CD4-positive, alpha-beta T cell treated with Interleukin-21 for 1 hour (primary cell): ENCODE results near the gene CMTM1.
"Not testable (repeated sequence)": the region's sequence is repeated elsewhere in the genome, so short reads cannot be mapped to it uniquely, and the experiment has no call there.

Experiments used
- DNase-seq: peaks from one replicate; pipeline ENCODE4 v3.0.0-alpha.2; 2020

Gene CMTM1

DNA sequence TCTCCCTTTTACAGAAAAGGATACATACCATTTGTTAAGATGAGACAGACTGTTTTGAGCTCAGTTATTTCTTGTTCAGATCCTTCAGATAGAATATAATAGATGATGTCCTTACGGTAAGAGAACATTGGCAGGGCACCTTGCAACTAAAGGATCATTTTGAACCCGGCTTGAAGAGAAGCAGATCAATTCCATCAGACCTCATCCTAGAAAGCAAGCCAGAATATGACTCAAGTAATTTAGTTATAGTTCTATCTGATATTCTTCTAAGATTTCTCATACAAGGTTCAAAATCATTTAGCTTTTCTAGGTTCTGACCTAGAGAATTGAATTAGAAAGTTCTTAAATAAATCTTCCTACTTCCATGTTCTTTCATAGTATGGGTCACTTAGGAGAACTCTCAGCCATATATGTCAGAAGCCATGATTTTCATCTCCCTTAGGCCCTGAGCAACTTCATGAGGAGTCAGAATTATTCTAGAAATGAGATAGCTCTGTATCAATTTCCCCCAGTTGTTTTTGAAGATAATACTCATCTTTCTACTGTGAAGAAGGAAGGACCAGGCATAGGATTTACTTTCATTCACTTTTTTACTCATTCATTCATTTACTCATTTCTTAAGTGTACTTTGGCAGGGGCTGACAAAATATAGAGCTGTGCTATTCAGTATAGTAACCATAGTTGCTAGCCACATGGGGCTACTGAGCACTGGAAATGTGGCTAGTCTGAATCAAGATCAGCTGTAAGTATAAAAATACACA is 2.5 kb upstream of the CMTM1 start:
- no peak for DNase-seq

DNA sequence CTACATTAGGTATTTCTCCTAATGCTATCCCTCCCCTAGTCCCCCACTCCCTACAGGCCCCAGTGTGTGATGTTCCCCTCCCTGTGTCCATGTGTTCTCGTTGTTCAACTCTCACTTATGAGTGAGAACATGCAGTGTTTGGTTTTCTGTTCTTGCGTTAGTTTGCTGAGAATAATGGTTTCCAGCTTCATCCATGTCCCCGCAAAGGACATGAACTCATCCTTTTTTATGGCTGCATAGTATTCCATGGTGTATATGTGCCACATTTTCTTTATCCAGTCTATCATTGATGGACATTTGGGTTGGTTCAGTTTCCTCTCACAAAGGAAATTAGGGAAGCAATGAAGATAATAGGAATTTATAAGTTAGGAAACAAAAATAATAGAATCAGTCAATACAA is 1.0 kb downstream of the CMTM1 start:
- DNase-seq: not testable (repeated sequence)

DNA sequence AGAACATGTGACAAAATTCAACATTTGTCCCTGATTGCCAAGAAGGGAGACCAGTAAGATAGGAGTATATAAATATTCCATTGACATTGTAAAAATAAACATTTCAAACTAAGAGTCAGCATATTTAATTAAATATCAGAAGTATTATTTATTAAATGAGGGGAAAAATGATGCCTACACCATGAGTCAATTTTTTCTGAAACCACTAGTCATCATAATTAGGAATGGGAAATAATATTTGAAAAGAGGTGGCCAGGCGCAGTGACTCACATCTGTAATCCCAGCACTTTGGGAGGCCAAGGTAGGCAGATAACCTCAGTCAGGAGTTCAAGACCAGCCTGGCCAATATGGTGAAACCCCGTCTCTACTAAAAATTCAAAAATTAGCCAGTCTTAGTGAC is 2.1 kb downstream of the CMTM1 start:
- DNase-seq: no peak

DNA sequence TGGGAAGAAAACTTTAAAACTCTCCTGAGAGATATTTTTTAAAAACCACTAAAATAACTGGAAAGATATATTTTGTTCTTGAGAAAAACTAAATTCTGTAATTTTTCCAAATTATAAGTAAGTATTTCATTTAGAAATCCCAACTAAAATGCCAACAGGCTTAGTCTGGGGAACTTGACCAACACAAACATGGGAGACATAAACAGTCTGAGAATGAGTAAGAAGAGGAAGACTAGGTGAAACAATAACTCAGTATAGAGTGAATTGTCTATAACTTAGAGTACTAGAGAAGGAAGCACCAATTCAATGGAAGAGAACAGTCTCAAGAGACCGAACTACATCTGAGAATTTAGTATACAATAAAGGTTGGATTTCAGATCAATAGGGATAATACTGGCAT is 2.9 kb downstream of the CMTM1 start:
- DNase-seq: no peak

DNA sequence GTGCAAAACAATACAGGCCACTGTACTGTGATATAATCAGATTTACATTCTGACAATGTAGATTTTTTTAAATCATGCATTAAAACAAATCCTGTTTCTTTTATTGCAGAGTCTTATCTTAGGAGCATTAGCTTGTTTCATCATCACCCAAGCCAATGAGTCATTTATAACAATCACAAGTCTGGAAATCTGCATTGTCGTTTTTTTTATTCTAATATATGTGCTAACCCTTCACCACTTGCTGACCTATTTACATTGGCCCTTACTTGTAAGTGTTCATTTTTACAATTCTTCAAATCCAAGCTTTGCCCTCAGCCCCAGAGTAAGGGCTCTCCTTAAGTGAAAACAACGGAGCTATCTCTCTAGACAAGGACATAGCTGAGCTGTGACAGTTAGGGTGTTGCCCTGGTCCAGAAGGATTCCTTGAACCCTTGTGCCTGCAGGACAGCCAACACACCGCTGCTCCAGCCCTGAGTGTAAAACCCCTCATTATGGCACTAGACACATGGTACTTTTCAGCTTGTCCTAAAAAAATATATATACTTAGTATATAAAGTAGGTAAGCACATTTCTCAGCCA is 3.7 kb downstream of the CMTM1 start:
- no peak for DNase-seq

DNA sequence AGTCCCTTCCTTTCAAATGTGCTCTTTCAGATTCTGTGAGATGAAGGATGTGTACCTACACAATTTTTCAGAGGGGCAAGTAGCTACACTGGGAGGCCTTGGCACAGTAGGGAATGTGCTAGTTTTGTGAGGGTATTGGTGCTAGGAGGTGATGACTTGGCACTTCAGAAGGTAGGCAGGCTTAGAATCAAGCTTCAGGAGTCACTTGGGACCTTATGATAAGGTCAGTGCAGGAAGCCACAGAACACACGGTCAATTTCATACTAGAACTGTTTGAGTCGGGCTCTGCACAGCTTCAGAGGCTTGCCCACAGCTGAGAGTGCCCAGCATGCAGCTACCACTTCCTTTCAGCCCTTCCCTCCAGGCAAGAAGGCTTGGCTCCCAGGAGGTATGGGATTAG is 6.1 kb downstream of the CMTM1 start:
- DNase-seq: no peak

DNA sequence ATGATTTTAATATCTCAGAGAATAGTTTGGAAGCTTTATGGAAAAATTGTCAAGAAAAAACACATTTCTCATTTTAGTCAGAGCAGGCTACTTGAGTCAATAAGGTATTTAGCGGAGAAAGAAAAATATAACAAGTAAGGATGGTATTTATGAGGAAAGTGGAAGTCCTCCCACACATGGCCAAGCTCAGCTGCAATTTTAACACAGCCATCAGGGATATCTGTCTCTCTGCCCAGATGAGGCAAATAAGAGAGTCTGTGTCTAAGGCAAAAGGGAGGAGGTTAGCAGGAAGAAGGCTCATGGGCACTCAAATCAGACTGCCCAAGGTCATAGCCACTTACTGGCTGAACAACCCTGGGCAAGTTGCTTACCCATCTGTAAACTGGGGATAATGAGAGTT is 7.8 kb downstream of the CMTM1 start:
- no peak for DNase-seq

DNA sequence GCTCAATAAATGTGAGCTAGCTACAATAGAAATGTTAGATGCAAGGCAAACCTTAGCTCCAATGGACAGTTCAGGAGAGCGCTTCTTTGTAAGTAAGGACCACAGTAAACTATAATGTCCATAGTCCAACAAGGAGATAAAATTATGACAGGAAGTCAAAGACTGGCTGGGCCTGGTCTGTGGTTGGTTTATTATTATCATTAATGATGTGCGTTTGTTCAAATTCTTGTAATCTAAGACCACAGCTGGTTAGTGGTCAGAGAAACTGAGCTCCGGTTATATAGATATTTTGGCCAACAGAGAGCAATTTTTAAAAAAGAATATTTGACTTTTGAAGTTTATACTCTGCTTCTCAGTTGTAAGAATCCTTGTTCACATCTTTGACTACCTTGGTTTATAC is 8.3 kb downstream of the CMTM1 start:
- no peak for DNase-seq

DNA sequence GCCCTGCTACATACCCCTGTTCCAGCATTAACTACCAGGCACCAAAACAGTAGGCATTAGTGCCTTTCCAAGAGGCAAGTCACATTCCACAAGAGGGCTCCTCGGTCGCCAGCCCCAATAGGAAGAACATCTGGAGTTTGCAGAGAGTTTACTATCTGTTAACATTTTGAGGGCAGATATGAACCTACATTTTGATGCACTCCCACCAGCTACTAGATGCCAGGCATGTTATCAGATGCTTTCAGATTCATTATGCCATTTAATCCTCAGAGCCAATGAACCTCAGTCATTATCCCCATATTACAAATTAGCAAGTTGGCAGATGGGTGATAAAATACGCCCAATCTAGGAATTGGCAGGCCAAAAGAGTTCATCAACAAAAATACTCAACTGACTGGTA is 8.8 kb downstream of the CMTM1 start:
- no peak for DNase-seq

DNA sequence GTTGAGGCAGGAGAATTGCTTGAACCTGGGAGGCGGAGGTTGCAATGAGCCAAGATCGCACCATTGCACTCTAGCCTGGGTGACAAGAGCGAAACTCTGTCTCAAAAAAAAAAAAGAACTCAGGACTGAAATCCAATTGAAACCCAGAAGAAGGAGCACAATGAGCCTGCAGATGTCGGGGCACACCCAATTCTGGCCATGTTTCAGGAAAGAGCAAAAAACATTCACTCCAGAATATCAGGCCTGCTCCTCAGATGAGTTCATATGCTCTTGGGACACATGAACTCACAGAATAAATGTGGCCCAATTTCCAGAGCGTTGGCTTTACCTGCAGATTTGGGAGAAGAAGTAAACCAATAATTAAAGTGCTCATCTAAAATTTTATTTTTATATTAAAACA is 10.1 kb downstream of the CMTM1 start:
- no peak for DNase-seq

DNA sequence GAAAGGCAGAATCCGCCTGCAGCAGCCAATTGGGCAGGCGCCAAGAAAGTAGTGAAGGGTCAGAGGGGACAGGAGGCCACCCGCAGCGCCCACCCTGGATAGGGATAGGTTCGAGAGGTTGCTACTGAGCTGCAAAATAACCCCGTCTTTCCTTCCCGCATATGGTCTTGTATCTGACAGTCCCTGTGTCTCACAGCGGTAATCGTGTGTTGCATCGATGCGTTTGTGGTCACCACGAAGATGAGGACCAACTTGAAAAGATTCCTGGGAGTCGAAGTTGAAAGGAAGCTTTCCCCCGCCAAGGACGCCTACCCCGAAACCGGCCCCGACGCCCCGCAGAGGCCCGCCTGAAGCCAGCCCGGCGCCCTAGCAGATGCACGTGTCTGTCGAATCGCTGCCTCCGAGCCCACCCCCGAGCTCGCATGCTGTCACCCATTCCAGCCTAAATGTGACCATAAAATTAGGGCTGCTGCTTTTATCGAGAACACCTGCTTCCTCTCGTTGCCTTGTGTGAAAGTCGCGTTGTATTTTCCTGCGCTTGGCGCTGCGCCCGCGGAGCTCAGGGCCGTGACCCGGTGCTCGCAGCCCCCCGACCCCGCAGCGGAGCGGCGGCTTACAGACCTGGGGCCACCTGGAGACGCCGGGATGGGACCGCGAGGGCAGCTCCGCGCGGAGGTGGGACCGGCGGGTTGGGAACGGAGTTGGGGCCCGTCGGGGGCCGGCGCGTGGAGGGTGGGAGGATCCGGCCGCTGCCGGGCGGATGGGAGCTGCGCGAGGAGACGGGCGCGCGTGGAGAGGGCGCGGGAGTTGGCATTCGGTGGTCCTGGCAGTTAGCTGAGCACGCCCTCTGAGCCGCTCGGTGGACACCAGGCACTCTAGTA is 12.7 kb downstream of the CMTM1 start, which contains the start of gene CMTM2:
TSS of gene CMTM2 (plus strand) at position 813 of the 881 bp plus-strand sequence. CDS start 145 bp downstream, outside the sequence.
- DNase-seq: no peak

DNA sequence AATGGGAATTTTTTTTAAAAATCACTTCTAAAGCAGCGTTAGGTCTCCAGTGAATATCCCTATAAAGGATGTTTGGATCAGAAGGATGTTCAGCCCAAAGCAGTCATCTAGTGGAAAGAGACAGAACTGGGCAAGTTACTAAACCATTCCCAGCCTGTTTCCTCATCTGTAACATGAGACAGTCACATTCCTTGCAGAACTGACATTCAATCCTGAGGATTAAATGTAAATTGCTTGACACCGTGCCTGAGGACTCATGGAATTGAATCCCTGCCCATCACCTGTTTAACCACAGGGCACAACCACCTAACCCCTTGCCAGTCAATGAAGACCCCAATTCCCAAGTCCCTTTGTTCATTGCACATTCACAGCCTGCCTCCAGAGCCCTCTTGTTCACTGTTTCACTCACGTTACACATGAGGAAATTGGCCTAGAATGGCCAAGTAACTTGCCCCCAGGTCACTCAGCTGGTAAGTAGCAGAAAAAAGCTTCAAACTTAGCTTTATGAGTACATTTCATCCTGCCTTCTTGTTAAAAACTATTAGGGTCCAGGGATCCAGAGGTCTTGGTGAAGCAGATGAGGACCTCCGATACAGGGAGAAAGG is 14.5 kb downstream of the CMTM1 start:
- DNase-seq: no peak

DNA sequence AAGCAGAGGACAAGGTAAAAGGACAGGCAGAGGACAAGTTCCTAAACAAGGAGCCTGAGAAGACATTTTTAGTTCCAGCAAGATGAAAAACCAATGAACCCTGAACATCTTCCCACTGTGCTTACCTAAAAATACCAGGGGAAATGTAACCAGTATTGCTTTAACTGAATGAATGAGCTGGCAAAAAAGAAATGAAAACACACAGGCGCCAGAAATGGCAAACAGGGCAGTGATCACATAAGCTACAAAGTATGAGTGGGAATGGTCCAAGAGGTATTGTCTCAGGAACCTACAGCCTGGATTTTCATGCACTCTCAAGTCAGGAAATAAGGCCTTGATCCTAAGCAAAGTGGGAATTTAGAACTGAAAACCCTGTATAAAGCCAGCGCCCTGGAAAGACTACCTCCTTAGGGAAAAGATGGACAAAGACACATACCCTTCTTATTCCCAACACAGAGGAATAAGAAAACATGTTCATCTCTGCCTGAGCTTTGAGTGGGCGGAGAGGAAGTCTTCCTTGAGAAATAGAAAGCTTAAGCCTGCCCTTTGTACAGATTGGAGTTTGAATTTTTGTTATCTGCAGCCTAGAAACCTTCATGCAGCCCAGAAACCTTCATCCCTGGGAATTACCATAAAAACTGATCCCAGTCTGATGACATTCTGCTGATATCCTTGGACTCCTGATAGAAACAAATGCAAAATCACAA is 15.2 kb downstream of the CMTM1 start:
- no peak for DNase-seq

DNA sequence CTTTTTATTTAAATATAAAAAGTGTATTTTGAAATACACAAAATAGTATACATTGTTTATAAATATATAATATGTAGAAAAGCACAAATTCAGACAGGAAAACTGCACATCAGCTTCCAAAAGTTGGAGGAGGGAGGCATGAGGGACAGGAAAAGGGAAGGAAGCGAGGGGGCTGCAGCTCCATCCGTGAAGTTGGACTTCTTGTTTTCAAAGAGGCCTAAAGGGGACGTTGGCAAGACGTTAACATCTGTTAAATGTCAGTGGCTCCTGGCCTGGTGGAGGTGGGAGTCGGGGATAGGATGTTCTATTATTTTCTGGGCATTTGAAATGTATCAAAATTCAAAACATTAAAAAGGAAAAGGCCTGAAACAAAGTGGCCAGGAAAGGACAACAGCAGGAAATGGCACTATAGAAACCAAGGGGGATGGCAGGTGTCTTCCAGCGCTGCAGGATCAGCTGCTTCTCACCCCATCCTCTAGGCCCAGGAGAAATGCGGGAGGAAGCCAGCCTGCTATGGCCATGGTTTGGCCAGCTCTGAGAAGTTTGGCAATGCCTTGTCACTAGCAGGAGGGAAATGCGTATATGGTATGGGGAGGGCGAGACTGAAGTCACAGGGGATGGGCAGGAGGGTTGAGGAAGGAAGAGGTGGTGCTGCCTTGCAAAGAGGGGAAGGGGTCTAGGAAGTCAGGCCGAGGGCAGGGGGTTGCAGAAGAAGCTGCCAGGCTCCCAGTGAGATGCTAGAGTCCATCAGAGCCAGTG is 19.4 kb downstream of the CMTM1 start:
- DNase-seq: no peak

DNA sequence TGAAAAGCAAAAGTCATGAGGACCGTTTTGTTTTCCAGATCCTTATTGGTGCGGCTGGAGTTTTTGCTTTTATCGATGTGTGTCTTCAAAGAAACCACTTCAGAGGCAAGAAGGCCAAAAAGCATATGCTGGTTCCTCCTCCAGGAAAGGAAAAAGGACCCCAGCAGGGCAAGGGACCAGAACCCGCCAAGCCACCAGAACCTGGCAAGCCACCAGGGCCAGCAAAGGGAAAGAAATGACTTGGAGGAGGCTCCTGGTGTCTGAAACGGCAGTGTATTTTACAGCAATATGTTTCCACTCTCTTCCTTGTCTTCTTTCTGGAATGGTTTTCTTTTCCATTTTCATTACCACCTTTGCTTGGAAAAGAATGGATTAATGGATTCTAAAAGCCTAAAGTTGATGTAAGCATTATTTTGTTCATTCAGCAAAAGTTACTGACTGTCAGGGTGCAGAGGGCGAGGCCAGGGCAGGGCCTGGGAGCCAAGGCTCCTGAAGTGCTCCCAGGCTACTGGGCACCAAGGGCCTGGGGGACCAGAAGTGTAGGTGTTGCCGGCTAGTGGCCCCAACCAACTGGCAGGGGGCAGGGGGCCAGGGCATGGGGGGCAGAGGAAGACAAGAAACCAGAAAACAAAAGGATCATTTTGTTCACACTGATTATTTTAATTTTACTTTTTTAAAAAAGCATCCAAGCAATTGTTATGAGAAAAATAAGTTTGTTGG is 21.8 kb downstream of the CMTM1 start:
- no peak for DNase-seq

DNA sequence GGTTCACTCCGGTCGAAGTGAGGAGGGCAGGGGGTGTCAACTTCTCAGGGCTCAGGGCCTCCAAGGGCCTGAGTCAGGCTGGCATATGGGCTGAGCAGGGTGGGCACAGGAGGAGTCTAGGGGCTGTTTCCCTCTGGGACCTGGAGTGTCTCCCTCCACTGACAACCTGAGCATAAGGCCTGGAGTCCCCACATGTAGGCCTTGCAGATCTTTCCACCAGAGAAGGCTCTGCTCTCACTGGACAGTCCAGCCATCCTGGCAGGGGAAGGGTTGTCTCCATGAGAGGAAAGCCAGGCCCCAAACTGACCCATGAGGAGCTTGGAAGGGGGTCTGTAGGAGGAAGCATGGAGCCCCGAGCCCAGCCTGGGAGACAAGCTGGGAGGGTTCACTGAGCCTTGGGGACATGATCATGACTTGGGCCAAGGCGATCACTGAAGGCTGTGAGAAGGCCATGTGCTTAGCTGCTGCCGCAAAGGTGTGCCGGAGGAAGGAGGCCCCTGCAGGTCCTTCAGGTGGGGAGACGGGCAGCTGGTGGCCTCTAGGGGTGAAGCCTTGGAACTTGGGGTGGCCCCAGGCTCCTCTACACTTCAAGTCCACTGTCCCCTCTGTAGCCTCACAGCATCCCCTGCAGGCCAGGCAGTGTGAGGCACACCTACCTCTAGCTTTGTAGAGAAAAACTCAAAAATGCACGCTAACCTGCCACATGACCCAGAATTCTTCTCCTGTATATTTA is 22.9 kb downstream of the CMTM1 start:
- DNase-seq: peak; percentile 80

DNA sequence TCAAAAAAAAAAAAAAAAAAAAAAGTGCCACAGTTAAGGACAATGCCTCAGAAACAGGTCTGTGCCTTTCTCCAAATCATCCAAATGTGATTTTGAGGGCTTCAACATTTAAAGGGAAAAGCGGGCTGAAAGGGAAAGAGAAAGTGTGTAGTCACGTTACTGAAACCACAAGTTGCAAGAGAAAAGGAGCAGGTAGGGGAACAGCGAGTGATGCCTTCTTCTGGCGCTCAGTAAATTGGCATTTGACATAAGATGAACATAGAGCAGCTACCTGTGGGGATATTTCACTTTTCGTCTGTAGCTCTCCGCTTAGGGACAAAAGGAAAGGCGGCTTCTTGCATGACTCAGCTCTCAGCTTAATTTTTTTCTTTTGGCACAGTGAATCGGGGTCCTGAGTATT is 24.1 kb downstream of the CMTM1 start:
- DNase-seq: peak; percentile 54

DNA sequence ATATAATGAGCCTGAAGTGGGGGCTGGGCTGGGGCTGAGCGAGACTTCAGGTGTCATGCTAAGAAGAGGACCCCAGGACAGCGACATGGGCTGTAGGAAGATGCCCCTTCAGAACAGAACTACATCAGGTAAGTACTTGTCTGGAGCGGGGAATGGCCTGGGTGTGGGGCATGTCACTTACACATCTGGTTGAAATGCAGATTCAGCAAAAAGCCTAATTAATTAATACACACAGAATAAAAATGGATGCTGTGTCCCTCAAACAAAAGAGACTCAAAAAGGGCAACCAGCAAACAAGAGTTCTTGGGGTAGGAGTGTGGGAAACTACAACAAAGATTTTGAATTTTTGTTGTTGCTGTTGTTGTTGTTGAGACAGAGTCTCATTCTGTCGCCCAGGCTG is 24.8 kb downstream of the CMTM1 start:
- no peak for DNase-seq

DNA sequence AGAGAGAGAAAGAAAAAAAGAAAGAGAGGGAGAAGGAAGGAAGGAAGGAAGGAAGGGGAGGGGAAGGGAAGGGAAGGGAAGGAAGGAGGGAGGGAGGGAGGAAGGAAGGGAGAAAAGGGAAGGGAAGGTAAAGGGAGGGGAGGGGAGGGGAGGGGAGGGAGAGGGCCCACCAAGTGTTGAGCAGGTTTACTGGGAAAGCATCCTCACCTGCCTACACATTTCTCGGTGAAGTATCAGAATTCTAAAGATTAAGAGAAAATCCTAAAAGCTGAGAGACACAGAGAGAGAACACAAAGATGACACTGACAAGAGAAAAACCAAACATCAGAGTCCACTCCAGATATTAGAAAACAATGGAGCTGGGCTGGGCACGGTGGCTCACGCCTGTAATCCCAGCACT is 26.0 kb downstream of the CMTM1 start:
- no peak for DNase-seq

DNA sequence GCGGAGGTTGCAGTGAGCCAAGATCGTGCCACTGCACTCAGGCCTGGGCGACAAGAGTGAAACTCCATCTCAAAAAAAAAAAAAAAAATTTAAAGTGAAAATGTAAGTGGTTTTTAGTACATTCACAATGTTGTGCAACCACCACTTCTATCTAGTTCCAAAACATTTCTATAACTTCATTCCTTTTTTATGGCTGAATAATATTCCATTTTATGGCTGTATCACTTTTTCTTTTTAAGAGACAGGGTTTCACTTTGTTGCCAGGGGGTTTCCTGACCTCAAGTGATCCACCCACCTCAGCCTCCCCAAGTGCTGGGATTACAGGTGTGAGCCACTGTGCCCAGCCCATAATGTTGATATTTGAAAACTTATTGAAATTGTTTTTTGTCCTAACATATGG is 26.6 kb downstream of the CMTM1 start:
- DNase-seq: no peak

DNA sequence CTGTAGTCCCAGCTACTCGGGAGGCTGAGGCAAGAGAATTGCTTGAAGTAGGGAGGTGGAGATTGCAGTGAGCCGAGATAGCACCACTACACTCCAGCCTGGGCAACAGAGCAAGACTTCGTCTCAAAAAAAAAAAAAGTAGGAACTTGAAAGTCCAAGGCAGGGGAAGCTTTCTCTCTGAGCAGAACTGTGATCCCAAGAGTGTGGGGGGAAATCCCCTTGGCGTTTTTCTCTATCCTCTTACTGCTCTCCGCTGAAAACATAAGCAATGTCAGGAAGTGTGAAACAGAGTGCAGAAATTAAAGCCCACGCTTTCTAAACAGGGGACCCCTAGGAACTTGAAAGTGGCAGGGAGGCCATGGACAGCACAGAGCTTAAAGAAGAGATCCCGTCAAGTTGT is 28.5 kb downstream of the CMTM1 start:
- no peak for DNase-seq
